GM12873 (cell line): Measurements from ENCODE around the gene LRRC28.
A peak's percentile ranks its signal among the peaks of the same experiment; 100 is the strongest.

ENCODE experiments used
- CTCF ChIP-seq: IDR thresholded peaks from 2 replicates; pipeline ENCODE4 v1.5.1; 2012; ENCODE audit warnings: low read depth, mild to moderate bottlenecking, moderate library complexity, low read length, control low read depth; ENCODE audit not compliant: insufficient read depth; ENCODE audit errors: missing control alignments

The LRRC28 gene

GRCh38 chr15:99359769-99360168 is 108.5 kb downstream of the LRRC28 start:
- TF ChIP-seq CTCF, result no peak

- TF ChIP-seq CTCF, result peak; percentile 20
These were observed 110.4 kb downstream of the LRRC28 start for GRCh38 chr15:99361545-99362185.

- TF ChIP-seq CTCF, result no peak
These were observed 114.0 kb downstream of the LRRC28 start for GRCh38 chr15:99365242-99365641.

- no peak for TF ChIP-seq CTCF
These were observed 114.7 kb downstream of the LRRC28 start for GRCh38 chr15:99366013-99366412.

- TF ChIP-seq CTCF, result no peak
These were observed 117.5 kb downstream of the LRRC28 start for GRCh38 chr15:99368743-99369142.

GRCh38 chr15:99369196-99369595 is 117.9 kb downstream of the LRRC28 start:
- TF ChIP-seq CTCF, result no peak

GRCh38 chr15:99371180-99372103 is 120.2 kb downstream of the LRRC28 start:
- TF ChIP-seq CTCF, result peak; percentile 17
